ENCODE measurements around the gene BST2.
A peak's percentile ranks its signal among the peaks of the same experiment; 100 is the strongest.

Gene BST2

GRCh38 chr19:17436094-17436873 is 30.9 kb upstream of the BST2 start:
- Histone ChIP-seq H3K36me3 (ENCODE audit: control insufficient read depth, insufficient read depth, low read length) (peaks cover 5% of the 10 kb centered on the region), H3K9me3 (ENCODE audit: control insufficient read depth, low read length) (no peaks in the 10 kb centered on the region), H3K4me1 (ENCODE audit: control insufficient read depth, insufficient read depth, low read length) (no peaks in the 10 kb centered on the region), H3K27ac (ENCODE audit: insufficient read depth, low read depth, low read length, poor library complexity, severe bottlenecking) (no peak overlapping the region), H3K4me3 (ENCODE audit: insufficient read depth, low read depth, low read length) (no peak overlapping the region), H3K27me3 (ENCODE audit: control insufficient read depth, insufficient read depth, low read length, poor library complexity, severe bottlenecking) (no peaks in the 10 kb centered on the region)
- 95 to 96% methylated on average over 25 of the region's 25 CpGs for WGBS, 2 experiments

DNA sequence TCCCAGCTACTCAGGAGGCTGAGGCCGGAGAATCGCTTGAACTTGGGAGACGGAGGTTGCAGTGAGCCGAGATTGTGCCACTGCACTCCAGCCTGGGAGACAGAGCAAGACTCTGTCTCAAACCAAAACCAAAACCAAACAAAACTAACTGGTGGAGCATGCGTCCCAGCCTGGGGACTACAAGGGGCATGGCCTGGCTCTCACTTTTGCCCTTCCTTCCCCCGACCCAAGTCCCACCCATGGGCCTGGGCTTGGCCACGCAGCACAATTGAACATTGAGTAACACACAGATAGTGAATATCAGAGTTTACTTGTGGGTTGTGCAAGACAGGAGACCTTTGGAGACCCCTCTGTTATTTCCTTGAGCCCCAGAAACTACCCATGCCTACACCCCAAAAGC is 29.8 kb upstream of the BST2 start:
- no peak overlapping the region for H3K27ac ChIP-seq (ENCODE audit: insufficient read depth, low read depth, low read length, poor library complexity, severe bottlenecking)
- no peak overlapping the region for H3K4me3 ChIP-seq (ENCODE audit: insufficient read depth, low read depth, low read length)
- no peaks in the 10 kb centered on the region for H3K4me1 ChIP-seq (ENCODE audit: control insufficient read depth, insufficient read depth, low read length)
- no peaks in the 10 kb centered on the region for H3K9me3 ChIP-seq (ENCODE audit: control insufficient read depth, low read length)
- WGBS, 2 experiments, result 92 to 96% methylated on average over 7 of the region's 7 CpGs
- no peaks in the 10 kb centered on the region for H3K27me3 ChIP-seq (ENCODE audit: control insufficient read depth, insufficient read depth, low read length, poor library complexity, severe bottlenecking)
- peaks cover 5% of the 10 kb centered on the region for H3K36me3 ChIP-seq (ENCODE audit: control insufficient read depth, insufficient read depth, low read length)

DNA sequence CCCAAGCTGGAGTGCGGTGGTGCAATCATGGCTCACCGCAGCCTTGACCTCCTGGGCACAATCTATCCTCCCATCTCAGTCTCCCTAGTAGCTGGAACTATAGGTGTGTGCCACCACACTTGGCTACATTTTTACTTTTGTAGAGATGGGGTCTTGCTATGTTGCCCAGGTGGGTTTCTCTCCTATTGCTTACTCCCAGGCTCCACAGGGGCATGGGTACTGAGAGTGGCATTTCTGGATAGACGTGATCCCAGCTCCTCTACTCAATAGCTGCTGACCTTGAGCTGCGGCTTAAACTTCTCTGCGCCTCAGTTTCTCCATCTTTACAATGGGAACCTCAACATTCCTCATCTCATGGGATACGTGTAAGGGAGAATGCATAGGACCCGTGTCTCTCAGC is 26.0 kb upstream of the BST2 start:
- no peak overlapping the region for H3K27ac ChIP-seq (ENCODE audit: insufficient read depth, low read depth, low read length, poor library complexity, severe bottlenecking)
- peaks cover 5% of the 10 kb centered on the region for H3K36me3 ChIP-seq (ENCODE audit: control insufficient read depth, insufficient read depth, low read length)
- no peak overlapping the region for H3K4me3 ChIP-seq (ENCODE audit: insufficient read depth, low read depth, low read length)
- no peaks in the 10 kb centered on the region for H3K4me1 ChIP-seq (ENCODE audit: control insufficient read depth, insufficient read depth, low read length)
- WGBS, 2 experiments, result 93 to 94% methylated on average over 7 of the region's 7 CpGs
- H3K27me3 ChIP-seq (ENCODE audit: control insufficient read depth, insufficient read depth, low read length, poor library complexity, severe bottlenecking), result no peaks in the 10 kb centered on the region
- no peaks in the 10 kb centered on the region for H3K9me3 ChIP-seq (ENCODE audit: control insufficient read depth, low read length)

DNA sequence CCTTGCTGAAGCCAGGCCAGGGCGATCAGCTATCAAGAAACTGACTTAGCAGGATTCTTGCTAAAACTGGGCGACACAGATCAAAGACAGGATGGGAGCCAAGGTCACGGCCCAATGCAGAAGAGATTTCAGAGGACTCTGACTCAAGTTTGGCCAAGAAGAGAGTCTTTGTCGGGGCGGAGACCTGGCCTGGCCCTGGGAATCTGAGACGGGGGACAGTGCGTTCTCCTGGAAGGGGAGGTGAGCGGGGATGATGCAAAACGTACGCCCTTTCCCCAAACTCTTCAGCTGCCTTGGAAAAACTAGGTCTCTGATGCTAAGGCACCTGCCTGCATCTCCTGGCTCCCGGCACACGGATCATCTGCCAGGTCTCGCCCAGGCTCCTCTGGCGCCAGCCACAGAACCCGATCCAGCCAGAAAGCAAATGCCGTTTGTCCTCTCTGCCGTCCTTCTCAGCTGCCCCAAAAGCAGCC is 24.2 kb upstream of the BST2 start:
- 89 to 91% methylated on average over 17 of the region's 17 CpGs for WGBS, 2 experiments
- H3K4me1 ChIP-seq (ENCODE audit: control insufficient read depth, insufficient read depth, low read length), result peaks cover under 1% of the 10 kb centered on the region

DNA sequence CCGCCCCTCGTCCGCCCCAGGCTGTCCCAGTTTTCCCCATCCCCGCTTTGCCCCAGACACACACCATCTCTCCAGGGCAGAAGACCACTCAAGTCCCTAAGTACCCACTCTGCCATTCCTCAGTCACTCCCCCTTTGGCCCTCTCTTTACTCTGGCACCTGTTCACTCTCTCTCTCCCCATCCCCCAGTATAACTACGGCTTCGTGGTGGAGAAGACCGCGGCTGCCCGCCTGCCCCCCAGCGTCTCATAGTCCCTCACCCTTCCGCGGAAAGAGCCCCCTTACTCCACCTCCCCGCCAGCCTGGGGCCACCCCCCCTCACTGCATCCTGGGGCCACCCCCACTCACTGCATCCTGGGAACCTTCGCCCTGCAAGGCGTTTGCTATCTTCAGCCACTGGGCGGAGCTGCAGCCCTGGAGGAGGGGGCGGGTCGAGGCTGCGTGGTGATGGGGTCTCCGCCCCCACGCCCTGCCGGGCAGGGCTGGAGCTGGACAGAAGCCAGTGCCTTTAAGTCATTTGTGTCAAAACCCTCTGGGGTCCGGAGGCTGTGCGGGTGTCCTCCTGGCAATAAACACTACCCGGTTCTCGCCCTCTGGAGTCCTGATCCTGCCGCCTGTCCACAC is 19.4 kb upstream of the BST2 start:
- Histone ChIP-seq H3K36me3 (ENCODE audit: control insufficient read depth, insufficient read depth, low read length) (no peaks in the 10 kb centered on the region), H3K9me3 (ENCODE audit: control insufficient read depth, low read length) (no peaks in the 10 kb centered on the region), H3K4me1 (ENCODE audit: control insufficient read depth, insufficient read depth, low read length) (peaks cover 4% of the 10 kb centered on the region), H3K4me3 (ENCODE audit: insufficient read depth, low read depth, low read length) (peak overlapping the region; percentile 16), H3K27me3 (ENCODE audit: control insufficient read depth, insufficient read depth, low read length, poor library complexity, severe bottlenecking) (no peaks in the 10 kb centered on the region), H3K27ac (ENCODE audit: insufficient read depth, low read depth, low read length, poor library complexity, severe bottlenecking) (no peak overlapping the region)
- WGBS, 2 experiments, result 13 to 14% methylated on average over 26 to 27 of the region's 27 CpGs

More for the DNA sequence above, 24.2 kb upstream of the BST2 start:
- Histone ChIP-seq H3K36me3 (ENCODE audit: control insufficient read depth, insufficient read depth, low read length) (no peaks in the 10 kb centered on the region), H3K9me3 (ENCODE audit: control insufficient read depth, low read length) (no peaks in the 10 kb centered on the region), H3K4me3 (ENCODE audit: insufficient read depth, low read depth, low read length) (no peak overlapping the region), H3K27me3 (ENCODE audit: control insufficient read depth, insufficient read depth, low read length, poor library complexity, severe bottlenecking) (no peaks in the 10 kb centered on the region), H3K27ac (ENCODE audit: insufficient read depth, low read depth, low read length, poor library complexity, severe bottlenecking) (no peak overlapping the region)

GRCh38 chr19:17423429-17424208 is 18.2 kb upstream of the BST2 start:
- no peak overlapping the region for H3K4me3 ChIP-seq (ENCODE audit: insufficient read depth, low read depth, low read length)
- no peaks in the 10 kb centered on the region for H3K9me3 ChIP-seq (ENCODE audit: control insufficient read depth, low read length)
- no peaks in the 10 kb centered on the region for H3K27me3 ChIP-seq (ENCODE audit: control insufficient read depth, insufficient read depth, low read length, poor library complexity, severe bottlenecking)
- 93% methylated on average over 20 of the region's 20 CpGs for WGBS, 2 experiments
- H3K4me1 ChIP-seq (ENCODE audit: control insufficient read depth, insufficient read depth, low read length), result peaks cover 4% of the 10 kb centered on the region
- H3K36me3 ChIP-seq (ENCODE audit: control insufficient read depth, insufficient read depth, low read length), result no peaks in the 10 kb centered on the region
- H3K27ac ChIP-seq (ENCODE audit: insufficient read depth, low read depth, low read length, poor library complexity, severe bottlenecking), result no peak overlapping the region

GRCh38 chr19:17421942-17422341 is 16.5 kb upstream of the BST2 start:
- Histone ChIP-seq H3K36me3 (ENCODE audit: control insufficient read depth, insufficient read depth, low read length) (no peaks in the 10 kb centered on the region), H3K9me3 (ENCODE audit: control insufficient read depth, low read length) (no peaks in the 10 kb centered on the region), H3K27me3 (ENCODE audit: control insufficient read depth, insufficient read depth, low read length, poor library complexity, severe bottlenecking) (no peaks in the 10 kb centered on the region), H3K4me1 (ENCODE audit: control insufficient read depth, insufficient read depth, low read length) (peaks cover 4% of the 10 kb centered on the region), H3K4me3 (ENCODE audit: insufficient read depth, low read depth, low read length) (no peak overlapping the region), H3K27ac (ENCODE audit: insufficient read depth, low read depth, low read length, poor library complexity, severe bottlenecking) (no peak overlapping the region)
- WGBS, 2 experiments, result 94 to 96% methylated on average over 4 of the region's 4 CpGs

DNA sequence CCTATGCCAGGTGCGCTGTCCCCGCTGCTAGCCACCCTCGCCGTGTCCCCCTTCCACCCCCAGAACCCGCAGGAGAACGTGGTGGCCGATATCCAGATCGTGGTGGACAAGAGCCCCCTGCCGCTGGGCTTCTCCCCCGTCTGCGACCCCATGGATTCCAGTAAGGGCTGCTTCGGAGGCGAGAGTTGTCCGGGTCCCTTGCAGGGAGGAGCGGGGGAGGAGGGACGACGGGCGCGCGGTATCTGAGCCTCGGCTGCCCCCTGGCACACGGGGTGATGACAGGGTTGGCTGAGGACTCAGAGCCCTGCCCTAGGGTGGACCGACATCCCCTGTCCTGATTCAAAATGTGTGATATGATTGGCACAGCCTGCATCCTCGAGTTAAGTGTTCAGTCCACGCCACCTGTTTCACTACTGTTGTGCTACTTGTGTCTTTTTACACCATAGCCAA is 15.1 kb upstream of the BST2 start:
- no peaks in the 10 kb centered on the region for H3K36me3 ChIP-seq (ENCODE audit: control insufficient read depth, insufficient read depth, low read length)
- 10 to 11% methylated on average over 25 of the region's 25 CpGs for WGBS, 2 experiments
- H3K4me3 ChIP-seq (ENCODE audit: insufficient read depth, low read depth, low read length), result peak overlapping the region; percentile 86
- peaks cover 7% of the 10 kb centered on the region for H3K4me1 ChIP-seq (ENCODE audit: control insufficient read depth, insufficient read depth, low read length)
- H3K27me3 ChIP-seq (ENCODE audit: control insufficient read depth, insufficient read depth, low read length, poor library complexity, severe bottlenecking), result no peaks in the 10 kb centered on the region
- no peak overlapping the region for H3K27ac ChIP-seq (ENCODE audit: insufficient read depth, low read depth, low read length, poor library complexity, severe bottlenecking)
- no peaks in the 10 kb centered on the region for H3K9me3 ChIP-seq (ENCODE audit: control insufficient read depth, low read length)

DNA sequence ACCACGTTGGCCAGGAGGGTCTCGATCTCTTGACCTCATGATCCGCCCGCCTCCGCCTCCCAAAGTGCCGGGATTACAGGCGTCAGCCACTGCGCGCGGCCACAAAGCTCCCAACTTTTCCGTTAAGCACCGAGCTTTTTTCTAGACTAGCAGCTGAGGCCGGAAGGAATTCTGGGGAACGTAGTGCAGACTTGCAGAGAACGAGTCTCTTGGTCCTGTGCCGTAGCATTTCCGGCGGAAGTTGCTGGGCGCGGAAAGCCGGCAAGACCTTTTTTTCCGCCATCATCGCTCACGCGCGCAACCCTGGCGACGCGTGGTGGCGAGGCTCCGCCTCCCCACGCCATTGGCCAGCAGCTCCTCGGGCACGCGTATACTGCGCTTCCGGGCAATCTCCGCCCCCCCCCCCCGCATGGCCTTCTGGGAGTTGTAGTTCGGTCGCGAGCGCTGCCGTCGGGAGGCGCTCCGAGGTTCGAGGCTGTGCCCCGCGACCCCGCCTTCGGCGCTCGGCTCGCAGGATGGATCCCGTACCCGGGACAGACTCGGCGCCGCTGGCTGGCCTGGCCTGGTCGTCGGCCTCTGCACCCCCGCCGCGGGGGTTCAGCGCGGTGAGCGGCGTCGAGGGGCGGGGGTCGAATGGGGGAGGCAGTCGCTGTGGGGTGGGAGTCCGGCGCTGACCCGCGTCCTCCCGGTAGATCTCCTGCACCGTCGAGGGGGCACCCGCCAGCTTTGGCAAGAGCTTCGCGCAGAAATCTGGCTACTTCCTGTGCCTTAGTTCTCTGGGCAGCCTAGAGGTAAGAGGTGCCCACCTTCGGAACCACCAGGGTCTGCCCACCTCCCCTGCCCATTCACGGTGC is 14.4 kb upstream of the BST2 start, which contains the start of gene MVB12A:
Gene MVB12A, plus strand, starts transcription at position 427 of the 854 bp plus-strand sequence. Its CDS starts 89 bp downstream, at position 516.
- no peaks in the 10 kb centered on the region for H3K9me3 ChIP-seq (ENCODE audit: control insufficient read depth, low read length)
- 1% methylated on average over 85 of the region's 85 CpGs for WGBS, 2 experiments
- no peaks in the 10 kb centered on the region for H3K36me3 ChIP-seq (ENCODE audit: control insufficient read depth, insufficient read depth, low read length)

More for the DNA sequence above, 14.4 kb upstream of the BST2 start, which contains the start of gene MVB12A:
- Histone ChIP-seq H3K4me3 (ENCODE audit: insufficient read depth, low read depth, low read length) (peak within 1 kb of the TSS; percentile 86), H3K27ac (ENCODE audit: insufficient read depth, low read depth, low read length, poor library complexity, severe bottlenecking) (peak within 1 kb of the TSS; percentile 70), H3K27me3 (ENCODE audit: control insufficient read depth, insufficient read depth, low read length, poor library complexity, severe bottlenecking) (no peaks in the 10 kb centered on the region), H3K4me1 (ENCODE audit: control insufficient read depth, insufficient read depth, low read length) (peaks cover 9% of the 10 kb centered on the region)
